ENCODE results near the gene SPTLC1. TPM values are rescaled to one million over a fixed set of nuclear protein-coding genes. Genes with fewer than 3 reads are reported as not detected.
"Not testable (repeated sequence)": the region's sequence is repeated elsewhere in the genome, so short reads cannot be mapped to it uniquely, and the experiment has no call there.

Gene SPTLC1
- polyA plus RNA-seq, 4 donors: 13.4 to 86.5 (median 37.9) TPM

- Histone ChIP-seq H3K4me3 (ENCODE audit: low read depth in 1 of 3, low read length in 3 of 3) (no peak overlapping the region), H3K27ac (ENCODE audit: low read depth in 1 of 3, low read length in 2 of 3) (no peak overlapping the region), H3K27me3 (ENCODE audit: control insufficient read depth in 3 of 3, insufficient read depth in 3 of 3, low read length in 3 of 3) (peaks cover 0 to 8% (median 0%) of the 10 kb centered on the region in 3 donors), H3K36me3 (ENCODE audit: control insufficient read depth in 3 of 3, insufficient read depth in 2 of 3, low read depth in 1 of 3, low read length in 3 of 3) (no peaks in the 10 kb centered on the region), H3K9me3 (ENCODE audit: control insufficient read depth in 2 of 2, insufficient read depth in 1 of 2, low read depth in 1 of 2, low read length in 1 of 2) (no peaks in the 10 kb centered on the region), H3K4me1 (ENCODE audit: control insufficient read depth in 3 of 3, insufficient read depth in 2 of 3, low read depth in 1 of 3, low read length in 2 of 3) (no peaks in the 10 kb centered on the region)
- no peak for DNase-seq
- WGBS, 3 donors: 48 to 83% (median 80%) methylated on average over 1 of the region's 1 CpG
- FAIRE-seq: no peak
Measured at GRCh38 chr9:92121265-92121664, 6.1 kb upstream of the SPTLC1 start.

GRCh38 chr9:92120138-92120537 is 4.9 kb upstream of the SPTLC1 start:
- Histone ChIP-seq H3K36me3 (ENCODE audit: control insufficient read depth in 3 of 3, insufficient read depth in 2 of 3, low read depth in 1 of 3, low read length in 3 of 3) (no peaks in the 10 kb centered on the region), H3K9me3 (ENCODE audit: control insufficient read depth in 2 of 2, insufficient read depth in 1 of 2, low read depth in 1 of 2, low read length in 1 of 2) (no peaks in the 10 kb centered on the region), H3K27me3 (ENCODE audit: control insufficient read depth in 3 of 3, insufficient read depth in 3 of 3, low read length in 3 of 3) (peaks cover 0 to 8% (median 0%) of the 10 kb centered on the region in 3 donors), H3K4me1 (ENCODE audit: control insufficient read depth in 3 of 3, insufficient read depth in 2 of 3, low read depth in 1 of 3, low read length in 2 of 3) (peaks cover 0 to 4% (median 0%) of the 10 kb centered on the region in 3 donors), H3K27ac (ENCODE audit: low read depth in 1 of 3, low read length in 2 of 3) (no peak overlapping the region), H3K4me3 (ENCODE audit: low read depth in 1 of 3, low read length in 3 of 3) (no peak overlapping the region)
- FAIRE-seq (no peak), DNase-seq (no peak)

- H3K4me1 ChIP-seq (ENCODE audit: control insufficient read depth in 3 of 3, insufficient read depth in 2 of 3, low read depth in 1 of 3, low read length in 2 of 3): peaks cover 0 to 4% (median 0%) of the 10 kb centered on the region in 3 donors
- H3K9me3 ChIP-seq (ENCODE audit: control insufficient read depth in 2 of 2, insufficient read depth in 1 of 2, low read depth in 1 of 2, low read length in 1 of 2): no peaks in the 10 kb centered on the region
- H3K36me3 ChIP-seq (ENCODE audit: control insufficient read depth in 3 of 3, insufficient read depth in 2 of 3, low read depth in 1 of 3, low read length in 3 of 3): no peaks in the 10 kb centered on the region
- H3K27ac ChIP-seq (ENCODE audit: low read depth in 1 of 3, low read length in 2 of 3): no peak overlapping the region
- WGBS, 3 donors: 69 to 73% (median 71%) methylated on average over 4 of the region's 4 CpGs
- no peak overlapping the region for H3K4me3 ChIP-seq (ENCODE audit: low read depth in 1 of 3, low read length in 3 of 3)
- FAIRE-seq (no peak), DNase-seq (no peak)
- H3K27me3 ChIP-seq (ENCODE audit: control insufficient read depth in 3 of 3, insufficient read depth in 3 of 3, low read length in 3 of 3): peaks cover 0 to 8% (median 0%) of the 10 kb centered on the region in 3 donors
Measured at GRCh38 chr9:92119586-92119985, 4.4 kb upstream of the SPTLC1 start.

GRCh38 chr9:92108122-92108521 is 7.1 kb downstream of the SPTLC1 start:
- WGBS, 3 donors: 95 to 96% (median 96%) methylated on average over 4 of the region's 4 CpGs
- H3K27ac ChIP-seq (ENCODE audit: low read depth in 1 of 3, low read length in 2 of 3): no peak overlapping the region

GRCh38 chr9:92105446-92106225 is 9.6 kb downstream of the SPTLC1 start:
- H3K27me3 ChIP-seq (ENCODE audit: control insufficient read depth in 3 of 3, insufficient read depth in 3 of 3, low read length in 3 of 3); DNase-seq; H3K9me3 ChIP-seq (ENCODE audit: control insufficient read depth in 2 of 2, insufficient read depth in 1 of 2, low read depth in 1 of 2, low read length in 1 of 2); H3K4me3 ChIP-seq (ENCODE audit: low read depth in 1 of 3, low read length in 3 of 3); H3K27ac ChIP-seq (ENCODE audit: low read depth in 1 of 3, low read length in 2 of 3); FAIRE-seq; H3K4me1 ChIP-seq (ENCODE audit: control insufficient read depth in 3 of 3, insufficient read depth in 2 of 3, low read depth in 1 of 3, low read length in 2 of 3): not testable (repeated sequence)
- WGBS, 3 donors: 97 to 98% (median 97%) methylated on average over 28 to 36 of the region's 36 CpGs
- peaks cover 2 to 30% (median 3%) of the 10 kb centered on the region in 3 donors for H3K36me3 ChIP-seq (ENCODE audit: control insufficient read depth in 3 of 3, insufficient read depth in 2 of 3, low read depth in 1 of 3, low read length in 3 of 3)

More at GRCh38 chr9:92108122-92108521, 7.1 kb downstream of the SPTLC1 start:
- no peaks in the 10 kb centered on the region for H3K9me3 ChIP-seq (ENCODE audit: control insufficient read depth in 2 of 2, insufficient read depth in 1 of 2, low read depth in 1 of 2, low read length in 1 of 2)
- H3K27me3 ChIP-seq (ENCODE audit: control insufficient read depth in 3 of 3, insufficient read depth in 3 of 3, low read length in 3 of 3): no peaks in the 10 kb centered on the region
- no peak for FAIRE-seq
- H3K4me3 ChIP-seq (ENCODE audit: low read depth in 1 of 3, low read length in 3 of 3): no peak overlapping the region
- H3K4me1 ChIP-seq (ENCODE audit: control insufficient read depth in 3 of 3, insufficient read depth in 2 of 3, low read depth in 1 of 3, low read length in 2 of 3): no peaks in the 10 kb centered on the region
- H3K36me3 ChIP-seq (ENCODE audit: control insufficient read depth in 3 of 3, insufficient read depth in 2 of 3, low read depth in 1 of 3, low read length in 3 of 3): peaks cover 2 to 30% (median 3%) of the 10 kb centered on the region in 3 donors
- DNase-seq: no peak

GRCh38 chr9:92103601-92104000 is 11.6 kb downstream of the SPTLC1 start:
- not testable (repeated sequence) for FAIRE-seq

GRCh38 chr9:92100237-92100911 is 14.8 kb downstream of the SPTLC1 start:
- Histone ChIP-seq H3K27ac (ENCODE audit: low read depth in 1 of 3, low read length in 2 of 3) (no peak overlapping the region), H3K27me3 (ENCODE audit: control insufficient read depth in 3 of 3, insufficient read depth in 3 of 3, low read length in 3 of 3) (no peaks in the 10 kb centered on the region), H3K9me3 (ENCODE audit: control insufficient read depth in 2 of 2, insufficient read depth in 1 of 2, low read depth in 1 of 2, low read length in 1 of 2) (no peaks in the 10 kb centered on the region), H3K36me3 (ENCODE audit: control insufficient read depth in 3 of 3, insufficient read depth in 2 of 3, low read depth in 1 of 3, low read length in 3 of 3) (peaks cover under 1 to 21% (median 2%) of the 10 kb centered on the region in 3 donors), H3K4me1 (ENCODE audit: control insufficient read depth in 3 of 3, insufficient read depth in 2 of 3, low read depth in 1 of 3, low read length in 2 of 3) (no peaks in the 10 kb centered on the region), H3K4me3 (ENCODE audit: low read depth in 1 of 3, low read length in 3 of 3) (no peak overlapping the region)
- no peak for DNase-seq
- WGBS, 3 donors: 94 to 98% (median 95%) methylated on average over 5 of the region's 5 CpGs
- no peak for FAIRE-seq

More at GRCh38 chr9:92103601-92104000, 11.6 kb downstream of the SPTLC1 start:
- peaks cover 2 to 33% (median 3%) of the 10 kb centered on the region in 3 donors for H3K36me3 ChIP-seq (ENCODE audit: control insufficient read depth in 3 of 3, insufficient read depth in 2 of 3, low read depth in 1 of 3, low read length in 3 of 3)
- 95 to 98% (median 97%) methylated on average over 14 of the region's 14 CpGs for WGBS, 3 donors
- H3K27ac ChIP-seq (ENCODE audit: low read depth in 1 of 3, low read length in 2 of 3); H3K4me1 ChIP-seq (ENCODE audit: control insufficient read depth in 3 of 3, insufficient read depth in 2 of 3, low read depth in 1 of 3, low read length in 2 of 3); DNase-seq; H3K27me3 ChIP-seq (ENCODE audit: control insufficient read depth in 3 of 3, insufficient read depth in 3 of 3, low read length in 3 of 3); H3K4me3 ChIP-seq (ENCODE audit: low read depth in 1 of 3, low read length in 3 of 3); H3K9me3 ChIP-seq (ENCODE audit: control insufficient read depth in 2 of 2, insufficient read depth in 1 of 2, low read depth in 1 of 2, low read length in 1 of 2): not testable (repeated sequence)

GRCh38 chr9:92098638-92099037 is 16.6 kb downstream of the SPTLC1 start:
- Histone ChIP-seq H3K36me3 (ENCODE audit: control insufficient read depth in 3 of 3, insufficient read depth in 2 of 3, low read depth in 1 of 3, low read length in 3 of 3) (peaks cover 0 to 11% (median 2%) of the 10 kb centered on the region in 3 donors), H3K27ac (ENCODE audit: low read depth in 1 of 3, low read length in 2 of 3) (peak overlapping the region in 2 of 3 donors; percentile 62 to 64), H3K27me3 (ENCODE audit: control insufficient read depth in 3 of 3, insufficient read depth in 3 of 3, low read length in 3 of 3) (no peaks in the 10 kb centered on the region), H3K4me3 (ENCODE audit: low read depth in 1 of 3, low read length in 3 of 3) (no peak overlapping the region), H3K9me3 (ENCODE audit: control insufficient read depth in 2 of 2, insufficient read depth in 1 of 2, low read depth in 1 of 2, low read length in 1 of 2) (no peaks in the 10 kb centered on the region), H3K4me1 (ENCODE audit: control insufficient read depth in 3 of 3, insufficient read depth in 2 of 3, low read depth in 1 of 3, low read length in 2 of 3) (no peaks in the 10 kb centered on the region)
- DNase-seq (peak in 1 of 2 donors; percentile 28), FAIRE-seq (no peak)
- WGBS, 3 donors: 34 to 61% (median 39%) methylated on average over 1 of the region's 1 CpG
